Measurements from ENCODE around the gene ST14. TPM values are rescaled to one million over a fixed set of nuclear protein-coding genes. Genes with fewer than 3 reads are reported as not detected.

Gene ST14
- total and polyA plus RNA-seq, 2 donors (not counting 3 experiments of a cell fraction or from before 2014, with no cell fraction given): 0.08 TPM; not detected in 1

DNA sequence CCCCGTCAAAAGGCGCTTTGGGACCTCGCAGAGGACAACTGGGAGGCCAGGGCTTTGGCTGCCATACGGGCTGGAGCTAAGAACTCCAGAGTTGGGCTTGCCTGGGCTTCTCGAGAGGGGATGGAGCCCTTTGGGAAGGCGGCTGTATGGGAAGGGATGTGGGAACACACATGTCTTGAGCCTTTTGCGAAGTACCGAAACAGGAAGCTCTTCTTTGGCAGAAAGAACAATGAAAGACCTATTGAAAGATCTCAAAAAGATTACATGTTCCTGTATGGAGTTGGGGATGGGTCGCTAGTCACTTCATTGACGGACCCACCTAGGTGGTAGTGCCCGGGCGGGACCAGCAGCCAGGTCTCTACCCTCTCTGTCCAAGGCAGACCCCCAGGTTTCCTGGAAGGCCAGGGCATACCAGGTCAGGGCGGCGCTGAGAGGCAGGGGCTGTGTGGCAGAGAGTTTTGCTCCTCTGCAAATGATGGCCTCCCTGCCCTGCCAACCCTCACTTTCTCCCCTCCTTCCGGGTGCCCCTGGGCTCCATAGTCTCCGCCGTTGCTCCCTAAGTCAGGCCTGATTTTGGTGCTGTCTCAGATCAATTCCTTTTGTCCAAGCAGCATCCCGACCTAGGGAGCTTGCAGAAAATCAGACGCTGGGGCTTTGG is 1.0 kb downstream of the ST14 start:
- no peak overlapping the region for H3K27ac ChIP-seq (ENCODE audit: insufficient read depth, low read depth, low read length)
- H3K79me2 ChIP-seq (ENCODE audit: control insufficient read depth, insufficient read depth, low read length): no peaks in the 10 kb centered on the region
- H2AFZ ChIP-seq (ENCODE audit: low read depth, low read length): no peak overlapping the region
- no peaks in the 10 kb centered on the region for H3K4me1 ChIP-seq (ENCODE audit: control insufficient read depth, extremely low read depth, insufficient read depth, low read length)
- peaks cover 42 to 45% of the 10 kb centered on the region in 2 experiments for H3K27me3 ChIP-seq (ENCODE audit: control insufficient read depth in 2 of 2, insufficient read depth in 2 of 2, low read length in 2 of 2)
- DNase-seq (ENCODE audit: low read depth, low spot score) (no peak), FAIRE-seq (no peak)
- BruUV-seq (replicated peaks): no TSS peak
- no peaks in the 10 kb centered on the region for H3K9me3 ChIP-seq (replicated peaks; ENCODE audit: control insufficient read depth, insufficient read depth, low read length)
- ChIA-PET CTCF (interaction anchor here (1.1 to 1.8 kb wide), 2 partner anchors 10 to 16 kb away, joined by 3 to 6 read pairs; no protein-coding TSS in a partner anchor), POLR2A (no interaction called here)
- no peaks in the 10 kb centered on the region for H3K36me3 ChIP-seq (ENCODE audit: control insufficient read depth in 2 of 2, extremely low read depth in 1 of 2, insufficient read depth in 2 of 2, low read length in 2 of 2)
- intact Hi-C loops (cut with micrococcal nuclease): no loop called here
- no peak overlapping the region for H3K4me2 ChIP-seq (ENCODE audit: insufficient read depth, low read length)
- dilution Hi-C loops (cut with MboI; ENCODE audit: extremely low pct_ligation_motif_present, low sequenced_read_pairs): no loop called here
- no peak overlapping the region for H3K4me3 ChIP-seq (replicated peaks in 1 of 3; ENCODE audit: insufficient read depth in 1 of 3, low read depth in 1 of 3, low read length in 3 of 3)
- no peaks in the 10 kb centered on the region for H4K20me1 ChIP-seq (replicated peaks; ENCODE audit: control insufficient read depth, extremely low read depth, insufficient read depth, low read length)
- no peaks in the 10 kb centered on the region for H3K9me1 ChIP-seq (replicated peaks; ENCODE audit: control insufficient read depth, extremely low read depth, insufficient read depth, low read length)
- TF ChIP-seq POLR2A (IDR thresholded peaks at IDR 0.05; ENCODE audit: low read depth, low read length) (no peak), EZH2 (IDR thresholded peaks at IDR 0.05; ENCODE audit: borderline replicate concordance, low read depth, low read length, severe bottlenecking) (no peak), JUN (IDR thresholded peaks at IDR 0.05; ENCODE audit: borderline replicate concordance, insufficient read depth, insufficient read length, low read depth) (no peak), POLR2AphosphoS5 (IDR thresholded peaks at IDR 0.05; ENCODE audit: insufficient read depth, low read depth, low read length) (no peak), FOS (IDR thresholded peaks at IDR 0.05; ENCODE audit: borderline replicate concordance, insufficient read depth, low read length) (no peak)
- TF ChIP-seq, protein P1, sequence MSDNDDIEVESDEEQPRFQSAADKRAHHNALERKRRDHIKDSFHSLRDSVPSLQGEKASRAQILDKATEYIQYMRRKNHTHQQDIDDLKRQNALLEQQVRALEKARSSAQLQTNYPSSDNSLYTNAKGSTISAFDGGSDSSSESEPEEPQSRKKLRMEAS (IDR thresholded peaks at IDR 0.05; ENCODE audit: insufficient read depth, insufficient read length): no peak
- TF ChIP-seq, protein P2, sequence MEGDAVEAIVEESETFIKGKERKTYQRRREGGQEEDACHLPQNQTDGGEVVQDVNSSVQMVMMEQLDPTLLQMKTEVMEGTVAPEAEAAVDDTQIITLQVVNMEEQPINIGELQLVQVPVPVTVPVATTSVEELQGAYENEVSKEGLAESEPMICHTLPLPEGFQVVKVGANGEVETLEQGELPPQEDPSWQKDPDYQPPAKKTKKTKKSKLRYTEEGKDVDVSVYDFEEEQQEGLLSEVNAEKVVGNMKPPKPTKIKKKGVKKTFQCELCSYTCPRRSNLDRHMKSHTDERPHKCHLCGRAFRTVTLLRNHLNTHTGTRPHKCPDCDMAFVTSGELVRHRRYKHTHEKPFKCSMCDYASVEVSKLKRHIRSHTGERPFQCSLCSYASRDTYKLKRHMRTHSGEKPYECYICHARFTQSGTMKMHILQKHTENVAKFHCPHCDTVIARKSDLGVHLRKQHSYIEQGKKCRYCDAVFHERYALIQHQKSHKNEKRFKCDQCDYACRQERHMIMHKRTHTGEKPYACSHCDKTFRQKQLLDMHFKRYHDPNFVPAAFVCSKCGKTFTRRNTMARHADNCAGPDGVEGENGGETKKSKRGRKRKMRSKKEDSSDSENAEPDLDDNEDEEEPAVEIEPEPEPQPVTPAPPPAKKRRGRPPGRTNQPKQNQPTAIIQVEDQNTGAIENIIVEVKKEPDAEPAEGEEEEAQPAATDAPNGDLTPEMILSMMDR (IDR thresholded peaks at IDR 0.05; ENCODE audit: extremely low read depth in 1 of 2, insufficient read depth in 1 of 2, low read depth in 1 of 2, low read length in 2 of 2): no peak
- H3K9ac ChIP-seq (replicated peaks; ENCODE audit: extremely low read depth, insufficient read depth, low read length): no peak overlapping the region
